Stimulated activated CD4-positive, alpha-beta T cell treated with anti-CD3 and anti-CD28 coated beads, TNF-alpha, amount 100 ng/mL, for 24 hours (primary cell): ENCODE measurements around the gene COX7B2.

Experiments
- DNase-seq, 3 experiments: peaks; one replicate each; pipeline ENCODE4 v3.0.0-alpha.2; 2020; ENCODE audit warnings: low read depth in 3 of 3

Gene COX7B2

GRCh38 chr4:46715468-46715867, 193.6 kb downstream of the COX7B2 start:
- DNase-seq, result no peak

GRCh38 chr4:46698891-46699290, 210.2 kb downstream of the COX7B2 start:
- no peak for DNase-seq
